HG02870 (cell line): ENCODE results near the gene ACLY.

Source experiments
- ATAC-seq: cut with Tn5 transposase; IDR thresholded peaks from one replicate; pipeline ENCODE4 v1.9.1; 2021; ENCODE audit warnings: mild to moderate bottlenecking, moderate library complexity; ENCODE audit not compliant: unreplicated experiment

ACLY gene

GRCh38 chr17:41918314-41919164, at the start of gene ACLY:
Gene ACLY (minus strand): TSS chr17:41918951. CDS start chr17:41913873, 5,078 bp downstream.
- peak; percentile 89 for ATAC-seq

GRCh38 chr17:41967921-41968578, 49.3 kb upstream of the ACLY start:
- ATAC-seq, result no peak

GRCh38 chr17:41967141-41967920, 48.6 kb upstream of the ACLY start:
- peak; percentile 6 for ATAC-seq

GRCh38 chr17:41966463-41967140, 47.9 kb upstream of the ACLY start, which contains the start of gene CNP:
Gene CNP (plus strand): TSS chr17:41966795. CDS start chr17:41966885, 90 bp downstream.
- ATAC-seq, result peak; percentile 49

- ATAC-seq, result peak; percentile 40
Measured at GRCh38 chr17:41965694-41966462, 47.1 kb upstream of the ACLY start.

GRCh38 chr17:41962768-41963434, 44.1 kb upstream of the ACLY start:
- no peak for ATAC-seq

- no peak for ATAC-seq
Measured at GRCh38 chr17:41962111-41962510, 43.4 kb upstream of the ACLY start.

- no peak for ATAC-seq
Measured at GRCh38 chr17:41959336-41960095, 40.8 kb upstream of the ACLY start.

GRCh38 chr17:41959030-41959335, 40.2 kb upstream of the ACLY start:
- ATAC-seq, result no peak

GRCh38 chr17:41957869-41958439, 39.2 kb upstream of the ACLY start:
- no peak for ATAC-seq

- ATAC-seq, result no peak
Measured at GRCh38 chr17:41957031-41957868, 38.5 kb upstream of the ACLY start.

GRCh38 chr17:41956522-41956921, 37.8 kb upstream of the ACLY start:
- ATAC-seq, result no peak

- ATAC-seq, result no peak
Measured at GRCh38 chr17:41948762-41949460, 30.2 kb upstream of the ACLY start.

- ATAC-seq, result no peak
Measured at GRCh38 chr17:41944943-41945342, 26.2 kb upstream of the ACLY start.

- no peak for ATAC-seq
Measured at GRCh38 chr17:41943492-41943891, 24.7 kb upstream of the ACLY start.

GRCh38 chr17:41942626-41943373, 24.0 kb upstream of the ACLY start:
- ATAC-seq, result no peak
